Suppressor macrophage treated with lipopolysaccharide for 1 hour (primary cell): ENCODE measurements around the gene FLOT1.
"Not testable (repeated sequence)": the region's sequence is repeated elsewhere in the genome, so short reads cannot be mapped to it uniquely, and the experiment has no call there.

Experiments
- DNase-seq, 3 donors: peaks; one replicate each; pipeline ENCODE4 v3.0.0-alpha.2; 2020 to 2022

Gene FLOT1

DNA sequence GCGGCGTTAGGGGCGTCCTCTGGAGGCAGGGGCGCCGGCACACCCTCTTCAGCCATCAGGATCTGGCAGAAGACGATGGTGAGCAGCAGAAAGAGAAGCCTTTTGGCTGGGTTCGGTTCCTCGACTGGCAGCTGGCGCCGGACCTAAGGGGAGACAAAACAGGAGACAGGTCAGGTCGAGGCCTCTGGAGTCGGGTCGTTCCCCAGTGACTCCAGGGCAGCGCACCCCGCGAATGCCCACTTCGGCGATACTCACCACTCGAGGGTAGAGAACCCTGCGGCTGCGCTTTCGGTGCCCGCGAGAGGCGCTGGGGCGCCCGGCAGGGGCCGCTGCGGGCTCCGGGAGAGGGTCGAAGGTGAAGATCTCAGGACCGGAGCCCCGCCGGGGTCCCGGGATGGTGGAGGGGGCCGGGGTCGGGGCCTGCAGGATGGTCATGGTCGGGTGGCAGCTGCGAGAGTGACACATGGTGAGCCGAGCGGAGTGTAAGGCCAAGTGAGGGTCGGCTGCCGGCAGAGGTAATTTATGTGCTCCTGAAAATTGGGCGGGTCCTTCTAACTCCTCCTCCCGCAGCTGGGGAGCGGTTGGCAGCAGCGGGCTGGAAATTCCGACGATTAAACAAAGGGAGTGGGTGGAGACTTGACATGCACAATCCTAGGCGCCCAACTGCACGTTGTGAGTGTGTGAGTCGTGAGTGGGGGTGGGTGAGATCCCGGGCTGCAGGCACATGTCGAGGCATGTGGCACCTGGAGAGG, 1.7 kb upstream of the FLOT1 start, which contains the start of gene IER3:
TSS of gene IER3 (minus strand) at position 494 of the 752 bp plus-strand sequence. CDS start at position 465, 29 bp downstream.
- DNase-seq: peak; percentile 98

DNA sequence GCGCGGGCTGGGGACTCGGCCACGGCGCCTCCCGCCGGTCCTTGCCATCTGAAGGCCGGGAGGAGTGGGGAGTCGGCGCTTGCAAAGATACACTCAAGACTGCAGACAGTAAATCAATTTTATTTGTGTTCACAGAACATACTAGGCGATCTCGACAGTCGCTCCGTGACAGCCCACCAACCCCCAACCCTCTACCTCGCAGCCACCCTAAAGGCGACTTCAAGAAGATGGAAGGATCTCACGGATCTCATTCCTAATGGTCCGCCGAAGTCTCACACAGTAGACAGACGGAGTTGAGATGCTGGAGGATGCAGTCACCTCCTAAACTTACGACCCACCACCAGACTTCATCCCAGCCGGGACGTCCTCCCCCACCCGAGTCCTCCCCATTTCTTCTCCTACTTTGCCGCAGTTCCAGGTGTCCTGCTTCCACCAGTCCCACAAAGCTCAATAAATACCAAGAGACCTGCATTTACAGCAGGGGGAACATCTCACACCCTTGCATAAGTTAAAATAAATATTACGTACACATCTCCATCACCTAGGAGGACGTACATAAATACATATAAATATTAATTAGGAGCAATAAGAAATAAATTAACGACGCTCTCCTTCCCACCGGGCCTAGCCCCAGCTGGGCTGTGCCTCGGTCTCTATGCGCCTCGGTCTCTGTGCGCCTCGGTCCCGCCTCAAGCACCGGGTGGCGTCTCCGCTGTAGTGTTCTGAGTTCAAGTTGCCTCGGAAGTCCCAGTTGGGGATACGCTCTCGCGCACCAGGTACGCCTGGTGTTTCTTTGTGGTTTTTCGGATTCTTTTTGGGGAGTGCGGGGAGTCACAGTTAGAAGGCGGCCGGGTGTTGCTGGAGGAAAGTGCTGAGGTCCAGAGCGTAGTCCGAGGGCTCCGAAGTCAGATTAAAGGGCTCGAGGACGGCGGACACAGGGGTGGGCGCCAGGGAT, 889 bp upstream of the FLOT1 start:
- peak; percentile 65 to 73 (median 65) for DNase-seq

DNA sequence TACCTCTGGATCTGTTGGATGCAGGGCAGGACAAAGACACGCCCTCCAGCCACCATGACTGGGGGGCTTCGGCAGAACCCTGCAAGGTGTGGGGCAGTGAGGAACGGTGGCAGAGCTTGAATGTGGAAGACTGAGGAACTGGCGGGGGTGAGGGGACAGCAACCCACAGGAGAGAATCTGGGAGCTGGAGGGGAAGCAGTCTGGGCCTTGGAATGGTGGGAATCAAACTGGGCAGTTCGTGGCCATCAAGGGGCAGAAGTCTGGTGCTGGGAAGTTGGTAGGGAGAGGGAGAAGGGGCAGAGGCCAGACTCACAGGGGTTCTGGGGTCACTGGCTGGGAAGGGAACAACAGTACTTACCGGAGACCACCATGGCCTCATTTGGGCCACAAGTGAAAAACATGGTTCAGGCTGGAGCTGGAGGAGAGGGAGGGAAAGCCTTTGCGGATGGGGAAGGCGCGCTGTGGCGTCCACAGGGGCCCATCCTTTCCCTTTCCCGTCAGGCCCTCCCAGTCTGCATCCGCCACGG, 635 bp downstream of the FLOT1 start:
- DNase-seq: peak in 1 of 3 donors; percentile 74

DNA sequence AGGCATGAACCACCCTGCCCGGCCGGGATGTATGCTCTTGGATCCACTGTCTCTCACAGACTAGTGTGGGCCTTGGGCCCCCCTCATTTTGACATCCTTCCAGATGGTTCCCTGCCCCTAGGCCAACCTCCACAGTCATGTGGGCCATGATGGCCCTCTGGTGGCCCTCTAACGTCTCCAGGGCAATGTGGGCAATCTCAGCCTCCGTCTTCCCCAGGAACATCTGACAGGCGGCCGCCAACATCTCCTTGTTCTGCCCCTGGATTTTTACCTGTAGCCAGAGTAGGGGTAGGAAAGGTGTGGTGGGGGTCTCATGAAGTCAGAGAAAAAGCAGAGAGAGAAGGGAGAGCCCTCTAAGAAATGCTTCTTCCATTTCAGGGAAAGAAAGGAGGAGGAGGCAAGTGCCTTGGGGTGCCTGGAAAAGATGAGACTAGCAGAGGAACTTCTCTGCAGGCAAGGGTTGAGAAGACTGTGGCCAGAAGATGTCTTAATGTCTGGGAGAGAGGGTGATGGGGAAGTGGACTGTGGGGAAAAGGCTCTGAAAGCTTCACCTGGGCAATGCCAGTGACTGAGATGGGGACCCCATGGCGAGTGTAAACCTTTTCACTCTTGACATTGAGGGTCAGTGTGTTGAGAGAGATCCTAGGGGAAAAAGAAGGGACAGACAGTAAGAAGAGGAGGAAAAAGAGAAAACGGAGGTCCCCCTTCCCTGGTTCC, 1.3 kb downstream of the FLOT1 start:
- DNase-seq: peak; percentile 57 to 74 (median 72)

GRCh38 chr6:30740540-30740870, 2.0 kb downstream of the FLOT1 start:
- peak in 1 of 3 donors; percentile 61 for DNase-seq

- DNase-seq: peak in 1 of 3 donors; percentile 61
These were observed 4.0 kb downstream of the FLOT1 start for GRCh38 chr6:30738532-30738931.

DNA sequence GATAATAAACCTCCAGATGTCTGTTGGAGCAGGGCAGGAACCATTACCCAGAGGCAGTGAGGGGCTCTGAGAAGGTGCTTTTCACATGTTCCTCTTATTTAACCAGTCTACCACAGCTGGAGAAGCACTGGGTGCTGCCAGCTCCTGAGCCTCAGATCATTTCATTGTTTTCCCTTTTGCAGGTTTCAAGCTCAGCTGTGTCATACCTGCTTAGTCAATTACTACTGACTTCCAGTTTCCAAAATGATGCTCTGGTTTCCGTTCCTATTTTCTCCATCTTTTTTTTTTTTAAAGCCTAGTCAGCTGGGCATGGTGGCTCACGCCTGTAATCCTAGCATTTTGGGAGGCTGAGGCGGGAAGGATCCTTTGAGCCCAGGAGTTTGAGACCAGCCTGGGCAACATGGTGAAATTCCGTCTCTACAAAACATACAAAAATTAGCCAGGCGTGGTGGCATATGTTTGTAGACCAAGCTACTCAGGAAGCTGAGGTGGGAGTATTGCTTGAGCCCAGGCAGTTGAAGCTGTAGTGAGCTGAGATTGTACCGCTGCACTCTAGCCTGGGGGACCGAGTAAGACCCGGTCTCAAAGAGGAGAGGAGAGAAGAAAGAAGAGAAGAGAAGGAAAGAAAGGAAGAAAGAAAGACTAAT, 6.7 kb downstream of the FLOT1 start:
- peak; percentile 37 to 69 (median 56) for DNase-seq

DNA sequence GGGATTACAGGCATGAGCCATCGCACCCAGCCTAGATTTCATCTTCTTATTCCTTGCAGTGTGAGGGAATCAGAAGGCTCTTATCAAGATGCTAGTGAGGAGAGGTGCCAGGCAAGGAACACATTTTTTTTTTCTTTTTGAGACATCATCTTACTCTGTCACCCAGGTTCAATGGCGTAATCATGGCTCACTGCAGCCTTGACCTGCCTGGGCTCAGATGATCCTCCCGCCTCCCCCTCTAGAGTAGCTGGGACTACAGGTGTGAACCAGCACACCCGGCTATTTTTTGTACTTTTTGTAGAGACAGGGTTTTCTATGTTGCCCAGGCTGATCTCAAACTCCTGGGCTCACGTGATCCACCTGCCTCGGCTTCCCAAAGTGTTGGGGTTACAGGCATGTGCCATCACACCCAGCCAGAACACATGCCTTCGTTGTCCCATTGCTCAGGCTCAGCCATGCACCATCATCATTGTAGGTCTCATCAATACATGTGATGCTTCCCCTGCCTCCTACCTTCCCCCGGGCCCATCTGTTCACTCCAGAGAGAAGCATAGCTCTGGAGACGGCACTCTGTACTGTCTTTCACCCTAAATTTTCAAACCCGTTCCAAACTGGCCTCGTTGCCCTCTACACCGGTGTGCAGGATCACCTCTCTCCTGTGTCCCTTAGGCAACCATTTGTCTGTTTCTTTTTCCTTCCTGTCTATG, 10.1 kb downstream of the FLOT1 start:
- DNase-seq: no peak

DNA sequence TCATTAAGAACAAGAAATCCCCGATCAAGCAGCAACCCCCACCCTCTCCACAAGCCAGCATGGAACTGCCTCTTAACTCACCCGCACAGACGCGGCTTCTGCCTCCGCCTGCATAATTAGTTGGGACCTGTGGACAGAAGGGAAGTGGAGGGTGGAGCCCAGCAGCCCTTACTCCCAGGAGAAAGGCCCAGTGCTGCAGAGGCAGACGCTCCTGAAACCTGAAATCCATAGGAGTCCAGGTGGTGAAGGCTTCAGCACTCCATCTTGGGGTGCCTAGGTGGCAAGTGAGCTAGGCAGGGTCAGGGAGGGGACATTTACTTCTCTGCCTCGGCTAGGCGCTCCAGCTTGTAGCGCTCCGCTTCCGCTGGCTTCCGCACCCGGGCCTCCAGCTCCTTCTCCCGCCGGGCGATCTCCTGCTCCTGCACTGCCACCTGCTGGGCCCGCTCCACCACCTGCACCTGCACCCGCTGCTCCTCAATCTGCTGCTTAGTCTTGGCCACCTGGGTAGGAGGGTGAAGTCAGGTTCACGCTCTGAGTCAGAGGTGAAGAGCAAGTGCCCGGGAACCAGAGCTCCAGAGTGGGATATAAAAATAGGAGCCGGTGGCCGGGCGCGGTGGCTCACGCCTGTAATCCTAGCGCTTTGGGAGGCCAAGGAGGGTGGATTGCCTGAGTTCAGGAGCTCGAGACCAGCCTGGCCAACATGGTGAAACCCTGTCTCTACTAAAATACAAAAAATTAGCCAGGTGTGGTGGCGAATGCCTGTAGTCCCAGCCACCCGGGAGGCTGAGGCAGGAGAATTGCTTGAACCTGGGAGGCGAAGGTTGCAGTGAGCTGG, 11.7 kb downstream of the FLOT1 start:
- DNase-seq: peak; percentile 68 to 80 (median 70)

DNA sequence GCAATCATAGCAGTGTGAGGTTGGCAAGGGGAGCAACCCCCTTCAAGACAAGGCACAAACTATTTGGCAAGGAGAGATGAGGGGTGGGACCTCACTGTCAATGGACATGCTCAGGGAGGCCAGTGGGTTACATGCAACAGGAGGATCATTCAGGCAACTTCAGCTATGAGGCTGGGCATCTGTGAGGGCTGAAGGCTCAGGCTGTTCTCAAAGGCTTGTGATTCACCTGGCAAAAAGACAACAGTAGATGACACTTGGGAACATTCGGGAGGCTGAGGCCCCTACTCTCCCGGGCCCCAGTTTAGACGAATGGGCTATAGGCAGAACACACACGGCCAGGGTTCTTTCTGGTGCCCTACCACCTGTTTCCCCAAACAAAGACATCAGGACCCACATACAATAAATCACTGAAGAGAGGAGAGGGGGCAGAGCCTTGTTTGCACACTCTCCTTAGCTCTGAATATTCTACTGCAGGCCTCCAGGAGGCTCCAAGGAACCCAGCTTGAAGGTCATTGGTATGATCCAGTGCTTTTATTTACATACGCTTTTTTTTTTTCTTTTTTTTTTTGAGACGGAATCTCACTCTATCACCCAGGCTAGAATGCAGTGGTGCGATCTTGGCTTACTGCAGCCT, 14.4 kb downstream of the FLOT1 start:
- no peak for DNase-seq

GRCh38 chr6:30726506-30727413, 15.7 kb downstream of the FLOT1 start:
- no peak for DNase-seq

DNA sequence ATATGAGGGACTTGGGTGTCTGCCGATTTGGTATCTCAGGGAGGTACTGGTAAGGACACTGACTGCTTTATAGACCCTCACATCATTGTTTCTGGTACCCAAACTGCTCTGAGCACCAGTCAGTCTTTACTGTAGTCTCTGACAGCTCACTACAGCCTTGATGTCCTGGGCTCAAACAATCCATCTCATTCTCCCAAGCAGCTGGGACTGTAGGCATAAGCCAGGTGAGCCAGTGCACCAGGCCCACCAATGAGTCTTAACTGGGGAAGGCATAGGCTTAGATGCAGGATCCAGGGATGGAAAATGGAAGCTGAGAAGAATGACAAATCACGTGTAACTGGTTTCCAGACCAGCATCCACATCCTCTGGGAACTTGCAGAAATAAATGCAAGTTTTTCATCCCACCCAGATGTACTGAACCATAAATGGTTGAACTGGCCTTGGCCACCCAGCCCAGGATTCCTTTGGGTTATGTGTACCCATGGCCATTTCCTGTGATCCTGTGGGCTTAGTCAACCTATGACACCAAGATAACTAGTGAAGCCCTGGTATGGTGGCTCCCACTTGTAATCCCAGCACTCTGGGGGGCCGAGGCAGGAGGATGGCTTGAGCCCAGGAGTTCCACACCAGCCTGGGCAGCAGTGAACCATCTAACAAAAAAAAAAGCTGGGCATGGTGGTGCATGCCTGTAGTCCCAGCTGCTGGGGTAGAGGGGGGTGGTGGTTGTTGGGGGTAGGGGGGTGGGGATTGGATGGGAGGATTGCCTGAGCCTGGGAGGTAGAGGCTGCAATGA, 16.6 kb downstream of the FLOT1 start:
- no peak for DNase-seq

DNA sequence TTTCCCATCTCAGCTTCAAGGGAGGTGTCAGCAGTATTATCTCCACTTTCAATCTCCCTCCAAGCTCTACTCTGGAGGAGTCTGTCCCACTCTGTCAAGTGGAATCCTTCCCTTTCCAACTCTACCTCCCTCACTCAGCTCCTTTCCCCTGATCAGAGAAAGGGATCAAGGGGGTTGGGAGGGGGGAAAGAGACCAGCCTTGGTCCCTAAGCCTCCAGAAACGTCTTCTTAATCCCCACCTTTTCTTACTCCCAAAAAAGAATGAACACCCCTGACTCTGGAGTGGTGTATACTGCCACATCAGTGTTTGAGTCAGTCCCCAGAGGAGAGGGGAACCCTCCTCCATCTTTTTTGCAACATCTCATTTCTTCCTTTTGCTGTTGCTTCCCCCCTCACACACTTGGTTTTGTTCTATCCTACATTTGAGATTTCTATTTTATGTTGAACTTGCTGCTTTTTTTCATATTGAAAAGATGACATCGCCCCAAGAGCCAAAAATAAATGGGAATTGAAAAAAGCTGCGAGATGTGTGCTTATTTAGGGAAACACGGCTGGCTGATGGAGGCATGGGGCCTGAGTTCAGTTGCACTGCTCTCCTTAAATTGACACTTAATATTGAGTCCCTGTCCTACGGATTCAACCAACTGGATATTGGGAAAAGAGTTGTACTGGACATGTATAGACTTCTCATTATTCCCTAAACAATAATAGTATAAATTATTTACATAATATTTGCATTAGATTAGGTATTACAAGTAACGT, 17.4 kb downstream of the FLOT1 start:
- DNase-seq: peak in 2 of 3 donors; percentile 48 to 58

DNA sequence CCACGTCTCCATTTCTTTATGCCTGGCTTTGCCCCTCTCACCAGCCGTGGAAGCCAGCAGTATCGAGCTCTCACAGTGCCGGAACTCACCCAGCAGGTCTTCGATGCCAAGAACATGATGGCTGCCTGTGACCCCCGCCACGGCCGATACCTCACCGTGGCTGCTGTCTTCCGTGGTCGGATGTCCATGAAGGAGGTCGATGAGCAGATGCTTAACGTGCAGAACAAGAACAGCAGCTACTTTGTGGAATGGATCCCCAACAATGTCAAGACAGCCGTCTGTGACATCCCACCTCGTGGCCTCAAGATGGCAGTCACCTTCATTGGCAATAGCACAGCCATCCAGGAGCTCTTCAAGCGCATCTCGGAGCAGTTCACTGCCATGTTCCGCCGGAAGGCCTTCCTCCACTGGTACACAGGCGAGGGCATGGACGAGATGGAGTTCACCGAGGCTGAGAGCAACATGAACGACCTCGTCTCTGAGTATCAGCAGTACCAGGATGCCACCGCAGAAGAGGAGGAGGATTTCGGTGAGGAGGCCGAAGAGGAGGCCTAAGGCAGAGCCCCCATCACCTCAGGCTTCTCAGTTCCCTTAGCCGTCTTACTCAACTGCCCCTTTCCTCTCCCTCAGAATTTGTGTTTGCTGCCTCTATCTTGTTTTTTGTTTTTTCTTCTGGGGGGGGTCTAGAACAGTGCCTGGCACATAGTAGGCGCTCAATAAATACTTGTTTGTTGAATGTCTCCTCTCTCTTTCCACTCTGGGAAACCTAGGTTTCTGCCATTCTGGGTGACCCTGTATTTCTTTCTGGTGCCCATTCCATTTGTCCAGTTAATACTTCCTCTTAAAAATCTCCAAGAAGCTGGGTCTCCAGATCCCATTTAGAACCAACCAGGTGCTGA, 18.4 kb downstream of the FLOT1 start:
- not testable (repeated sequence) for DNase-seq

DNA sequence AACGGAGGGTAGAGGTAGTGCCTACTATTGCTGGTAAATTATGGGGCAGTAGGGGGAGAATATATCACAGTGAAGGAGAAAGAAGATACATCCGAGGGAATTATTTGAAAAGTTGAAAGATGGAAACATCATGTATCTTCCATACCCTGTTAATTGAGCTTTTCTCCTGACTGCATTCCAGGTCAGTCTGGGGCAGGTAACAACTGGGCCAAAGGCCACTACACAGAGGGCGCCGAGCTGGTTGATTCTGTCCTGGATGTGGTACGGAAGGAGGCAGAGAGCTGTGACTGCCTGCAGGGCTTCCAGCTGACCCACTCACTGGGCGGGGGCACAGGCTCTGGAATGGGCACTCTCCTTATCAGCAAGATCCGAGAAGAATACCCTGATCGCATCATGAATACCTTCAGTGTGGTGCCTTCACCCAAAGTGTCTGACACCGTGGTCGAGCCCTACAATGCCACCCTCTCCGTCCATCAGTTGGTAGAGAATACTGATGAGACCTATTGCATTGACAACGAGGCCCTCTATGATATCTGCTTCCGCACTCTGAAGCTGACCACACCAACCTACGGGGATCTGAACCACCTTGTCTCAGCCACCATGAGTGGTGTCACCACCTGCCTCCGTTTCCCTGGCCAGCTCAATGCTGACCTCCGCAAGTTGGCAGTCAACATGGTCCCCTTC, 19.2 kb downstream of the FLOT1 start:
- DNase-seq: not testable (repeated sequence)
